GM10266 (cell line): ENCODE results near the gene VAV3.

ENCODE experiments used
- DNase-seq: peaks from one replicate; pipeline ENCODE4 v3.0.0; 2012; ENCODE audit errors: extremely low spot score
- TF ChIP-seq, protein P1 (sequence below): IDR thresholded peaks from 2 replicates; pipeline ENCODE4 v1.5.1; 2012; ENCODE audit warnings: mild to moderate bottlenecking, low read depth; ENCODE audit not compliant: control insufficient read depth, insufficient read depth; ENCODE audit errors: missing control alignments

VAV3 gene

DNA sequence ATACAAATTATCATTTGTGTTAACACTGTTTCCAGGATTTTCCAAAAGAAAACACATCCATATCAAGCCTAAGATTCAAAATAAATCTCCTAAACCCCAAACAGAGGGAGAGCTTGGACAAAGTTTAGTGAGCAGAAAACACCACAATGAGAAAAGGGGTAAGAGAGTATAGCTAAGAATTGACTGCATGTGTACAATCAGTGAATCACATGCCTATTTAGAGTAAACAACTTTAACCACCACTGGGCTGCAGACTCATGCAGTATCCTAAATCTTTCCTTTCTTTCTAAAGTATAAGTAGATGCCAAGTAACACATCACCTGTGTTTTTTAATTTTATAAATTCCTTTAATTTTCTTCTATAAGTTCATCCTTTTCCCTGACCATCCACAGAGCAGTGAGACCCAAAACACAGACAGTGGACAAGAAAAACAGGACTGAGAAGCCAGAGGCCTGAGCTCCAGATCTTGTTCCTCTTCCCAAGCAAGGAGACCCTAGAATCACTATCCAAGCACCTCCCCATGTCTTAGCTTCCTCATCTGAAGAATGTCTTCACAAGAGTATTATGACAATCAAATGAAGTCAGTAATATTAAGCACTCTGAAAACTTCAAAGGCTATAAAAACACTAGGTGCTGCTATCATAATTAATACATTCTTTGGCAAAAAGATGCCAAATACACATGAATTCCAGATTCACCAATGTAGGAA lies 93.1 kb downstream of the VAV3 start:
- no peak for DNase-seq
- TF ChIP-seq, protein P1, sequence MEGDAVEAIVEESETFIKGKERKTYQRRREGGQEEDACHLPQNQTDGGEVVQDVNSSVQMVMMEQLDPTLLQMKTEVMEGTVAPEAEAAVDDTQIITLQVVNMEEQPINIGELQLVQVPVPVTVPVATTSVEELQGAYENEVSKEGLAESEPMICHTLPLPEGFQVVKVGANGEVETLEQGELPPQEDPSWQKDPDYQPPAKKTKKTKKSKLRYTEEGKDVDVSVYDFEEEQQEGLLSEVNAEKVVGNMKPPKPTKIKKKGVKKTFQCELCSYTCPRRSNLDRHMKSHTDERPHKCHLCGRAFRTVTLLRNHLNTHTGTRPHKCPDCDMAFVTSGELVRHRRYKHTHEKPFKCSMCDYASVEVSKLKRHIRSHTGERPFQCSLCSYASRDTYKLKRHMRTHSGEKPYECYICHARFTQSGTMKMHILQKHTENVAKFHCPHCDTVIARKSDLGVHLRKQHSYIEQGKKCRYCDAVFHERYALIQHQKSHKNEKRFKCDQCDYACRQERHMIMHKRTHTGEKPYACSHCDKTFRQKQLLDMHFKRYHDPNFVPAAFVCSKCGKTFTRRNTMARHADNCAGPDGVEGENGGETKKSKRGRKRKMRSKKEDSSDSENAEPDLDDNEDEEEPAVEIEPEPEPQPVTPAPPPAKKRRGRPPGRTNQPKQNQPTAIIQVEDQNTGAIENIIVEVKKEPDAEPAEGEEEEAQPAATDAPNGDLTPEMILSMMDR = no peak

- TF ChIP-seq, protein P1 = no peak
- DNase-seq = no peak
Measured at GRCh38 chr1:107871259-107871658, 93.7 kb downstream of the VAV3 start.

- no peak for DNase-seq
- TF ChIP-seq, protein P1 = no peak
Measured at GRCh38 chr1:107870696-107871095, 94.3 kb downstream of the VAV3 start.

GRCh38 chr1:107867897-107868296 lies 97.1 kb downstream of the VAV3 start:
- DNase-seq = no peak
- TF ChIP-seq, protein P1 = no peak

GRCh38 chr1:107867422-107867821 lies 97.6 kb downstream of the VAV3 start:
- TF ChIP-seq, protein P1 = no peak
- no peak for DNase-seq

GRCh38 chr1:107866870-107867269 lies 98.1 kb downstream of the VAV3 start:
- DNase-seq = no peak
- TF ChIP-seq, protein P1 = no peak

DNA sequence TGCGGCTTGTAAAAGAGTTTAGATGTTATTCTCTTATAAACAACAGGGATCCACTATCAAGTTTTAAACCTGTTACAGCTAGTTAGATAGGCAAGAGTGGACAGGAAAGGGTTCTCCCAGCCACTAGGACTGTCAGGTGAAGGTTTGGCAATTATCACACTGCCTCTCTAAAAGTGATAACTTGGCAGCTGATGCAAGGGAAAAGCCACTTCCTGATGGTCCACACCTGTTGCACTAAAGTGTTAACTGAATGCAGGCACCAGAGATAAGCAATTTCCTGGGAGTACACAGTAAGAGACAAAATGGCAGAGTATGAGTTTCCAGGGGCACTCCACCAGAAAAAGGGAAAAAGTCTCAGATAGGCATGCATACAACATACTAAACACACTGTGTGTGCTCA lies 99.4 kb downstream of the VAV3 start:
- TF ChIP-seq, protein P1 = no peak
- no peak for DNase-seq
